GM20000 (cell line): ENCODE data around the gene ACAA2.
A peak's percentile ranks its signal among the peaks of the same experiment; 100 is the strongest.

Experiments used
- DNase-seq: peaks from one replicate; pipeline ENCODE4 v3.0.0; 2012; ENCODE audit warnings: low spot score
- TF ChIP-seq, protein P1 (sequence below): IDR thresholded peaks from 2 replicates; pipeline ENCODE4 v1.5.1; 2012; ENCODE audit warnings: mild to moderate bottlenecking, control low read depth; ENCODE audit errors: extremely low read depth, missing control alignments

ACAA2 gene, protein sequence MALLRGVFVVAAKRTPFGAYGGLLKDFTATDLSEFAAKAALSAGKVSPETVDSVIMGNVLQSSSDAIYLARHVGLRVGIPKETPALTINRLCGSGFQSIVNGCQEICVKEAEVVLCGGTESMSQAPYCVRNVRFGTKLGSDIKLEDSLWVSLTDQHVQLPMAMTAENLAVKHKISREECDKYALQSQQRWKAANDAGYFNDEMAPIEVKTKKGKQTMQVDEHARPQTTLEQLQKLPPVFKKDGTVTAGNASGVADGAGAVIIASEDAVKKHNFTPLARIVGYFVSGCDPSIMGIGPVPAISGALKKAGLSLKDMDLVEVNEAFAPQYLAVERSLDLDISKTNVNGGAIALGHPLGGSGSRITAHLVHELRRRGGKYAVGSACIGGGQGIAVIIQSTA

DNA sequence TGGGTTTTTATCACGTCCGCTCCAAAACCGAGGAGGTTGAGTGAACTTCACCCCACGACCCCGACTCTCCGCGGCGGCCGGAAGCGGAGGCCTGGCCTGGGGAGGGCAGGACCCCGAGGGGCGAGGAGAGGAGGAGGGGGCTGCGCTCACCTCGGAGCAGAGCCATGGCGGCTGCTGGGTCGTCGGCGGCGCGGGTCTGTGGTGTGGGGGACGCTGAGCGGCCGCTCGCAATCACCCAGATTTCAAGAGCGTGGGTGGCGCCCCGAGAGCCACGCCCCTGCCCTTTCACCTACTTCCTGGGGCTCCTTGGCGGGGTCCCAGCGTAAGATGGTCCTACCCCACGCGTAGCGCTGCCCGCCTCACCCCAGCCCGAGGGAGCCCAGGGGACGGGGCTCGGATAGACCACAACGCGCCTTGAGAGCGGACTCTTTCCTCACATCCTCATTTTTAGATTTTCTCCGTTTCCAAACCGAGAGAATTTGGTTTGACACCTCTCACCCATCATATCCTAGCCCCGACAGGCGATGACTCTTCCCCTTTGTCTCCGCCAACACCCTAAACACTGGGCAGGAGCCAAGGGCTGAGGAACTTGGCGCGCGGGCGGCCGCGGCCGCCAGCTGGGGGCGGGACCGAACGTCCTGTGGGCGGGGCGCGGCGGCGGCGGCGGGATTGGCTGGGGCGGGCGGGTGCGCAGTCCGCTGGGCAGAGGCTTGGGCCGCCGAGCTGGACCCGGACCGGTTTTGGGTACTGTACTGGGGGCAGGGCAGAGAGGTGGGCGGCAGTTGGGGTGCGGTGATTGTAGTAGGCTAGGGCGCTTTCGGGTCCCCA is at the start of gene ACAA2:
Gene ACAA2, minus strand, starts transcription at position 215 of the 828 bp plus-strand sequence. Its CDS starts 49 bp downstream, at position 166.
- peak; percentile 90 for DNase-seq
- TF ChIP-seq, protein P1, sequence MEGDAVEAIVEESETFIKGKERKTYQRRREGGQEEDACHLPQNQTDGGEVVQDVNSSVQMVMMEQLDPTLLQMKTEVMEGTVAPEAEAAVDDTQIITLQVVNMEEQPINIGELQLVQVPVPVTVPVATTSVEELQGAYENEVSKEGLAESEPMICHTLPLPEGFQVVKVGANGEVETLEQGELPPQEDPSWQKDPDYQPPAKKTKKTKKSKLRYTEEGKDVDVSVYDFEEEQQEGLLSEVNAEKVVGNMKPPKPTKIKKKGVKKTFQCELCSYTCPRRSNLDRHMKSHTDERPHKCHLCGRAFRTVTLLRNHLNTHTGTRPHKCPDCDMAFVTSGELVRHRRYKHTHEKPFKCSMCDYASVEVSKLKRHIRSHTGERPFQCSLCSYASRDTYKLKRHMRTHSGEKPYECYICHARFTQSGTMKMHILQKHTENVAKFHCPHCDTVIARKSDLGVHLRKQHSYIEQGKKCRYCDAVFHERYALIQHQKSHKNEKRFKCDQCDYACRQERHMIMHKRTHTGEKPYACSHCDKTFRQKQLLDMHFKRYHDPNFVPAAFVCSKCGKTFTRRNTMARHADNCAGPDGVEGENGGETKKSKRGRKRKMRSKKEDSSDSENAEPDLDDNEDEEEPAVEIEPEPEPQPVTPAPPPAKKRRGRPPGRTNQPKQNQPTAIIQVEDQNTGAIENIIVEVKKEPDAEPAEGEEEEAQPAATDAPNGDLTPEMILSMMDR = no peak

DNA sequence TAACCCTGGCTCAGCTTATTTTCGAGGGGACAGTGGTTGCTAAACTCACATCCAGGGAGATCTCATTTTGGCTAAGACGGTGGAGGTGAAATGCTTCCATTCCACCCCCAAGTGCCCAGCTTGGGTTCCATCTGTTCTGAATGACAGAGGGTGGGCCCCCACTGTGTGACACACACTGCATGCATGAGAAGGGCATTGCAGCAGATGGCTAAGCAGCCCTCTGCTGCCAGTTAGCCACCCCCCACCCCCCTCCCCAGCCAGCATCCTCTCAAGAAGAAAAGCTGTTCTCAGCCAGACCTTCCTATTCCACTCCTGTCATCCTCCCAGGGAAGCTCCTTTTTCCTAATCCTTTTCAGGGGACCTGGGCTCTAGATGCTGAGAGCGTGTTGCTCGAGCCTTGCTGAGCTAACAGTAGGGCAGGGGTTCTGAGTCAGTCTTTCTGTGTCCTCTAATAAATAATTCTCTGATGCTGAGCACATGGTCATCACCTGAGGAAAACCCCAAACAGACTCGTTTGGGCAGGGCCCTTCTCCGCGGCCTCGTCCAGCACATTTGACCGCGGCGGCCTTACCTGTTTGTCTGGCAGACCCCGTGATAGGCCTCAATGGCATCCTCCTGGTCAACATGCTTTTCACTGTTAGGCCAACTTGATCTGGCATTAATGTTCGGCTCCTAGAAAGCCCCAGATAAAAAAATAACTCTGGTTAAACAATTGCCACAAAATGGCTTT is 49.5 kb upstream of the ACAA2 start:
- no peak for DNase-seq
- TF ChIP-seq, protein P1 = no peak

DNA sequence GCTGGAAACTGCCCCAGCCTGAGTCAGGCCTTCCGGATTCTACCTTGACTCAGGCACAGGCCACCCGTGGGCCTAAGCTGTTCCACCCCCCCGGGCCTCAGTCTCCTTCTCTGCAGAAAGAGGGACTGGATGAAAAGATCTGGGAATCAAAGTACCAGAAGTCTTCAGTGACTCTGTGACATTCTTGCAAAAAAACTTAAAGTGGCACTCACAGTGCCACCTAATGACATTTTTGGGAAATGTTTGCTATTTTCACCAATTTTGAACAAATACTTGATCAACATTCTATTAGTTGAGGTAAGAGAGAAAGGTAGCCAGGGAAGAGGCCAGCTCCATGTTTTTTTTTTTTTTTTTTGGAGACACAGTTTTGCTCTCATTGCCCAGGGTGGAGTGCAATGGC is 48.3 kb upstream of the ACAA2 start:
- peak; percentile 33 for DNase-seq
- TF ChIP-seq, protein P1 = peak; percentile 44

DNA sequence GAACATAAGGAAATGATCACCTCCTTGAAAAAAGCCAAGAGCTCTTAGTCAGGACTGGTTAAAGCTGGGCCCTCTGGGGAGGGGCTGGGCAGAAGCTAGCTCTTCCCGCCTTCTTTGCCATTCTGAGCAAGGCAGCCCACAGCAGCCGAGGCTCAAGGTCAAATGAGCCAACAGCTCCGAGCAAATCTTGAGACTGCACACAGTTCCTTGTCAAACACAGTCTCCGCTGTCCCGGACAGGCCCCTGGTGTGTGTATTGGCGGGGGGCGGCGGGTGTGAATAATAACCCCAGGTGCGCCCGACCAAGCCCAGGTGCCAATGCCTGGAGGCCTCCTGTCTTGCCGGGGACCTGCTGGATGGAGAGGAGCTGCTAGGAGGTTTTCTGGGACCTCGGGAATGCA is 46.4 kb upstream of the ACAA2 start:
- no peak for DNase-seq
- TF ChIP-seq, protein P1 = no peak

DNA sequence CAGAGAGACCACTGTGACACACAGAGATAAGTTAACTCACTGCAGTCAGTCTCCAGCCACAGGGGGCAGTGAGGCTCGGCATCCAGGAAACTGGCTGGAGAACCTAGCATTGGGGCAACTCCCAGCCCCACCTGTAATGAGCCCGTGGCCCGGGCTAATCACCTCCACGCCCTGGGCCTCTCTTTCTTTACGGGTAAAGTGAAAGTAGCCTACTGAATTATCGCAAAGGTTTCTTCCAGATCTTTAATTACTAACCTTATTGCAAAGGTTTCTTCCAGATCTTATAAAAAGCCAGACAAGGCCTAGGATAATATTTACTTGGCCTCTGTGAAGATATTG is 45.7 kb upstream of the ACAA2 start:
- TF ChIP-seq, protein P1 = no peak
- no peak for DNase-seq

DNA sequence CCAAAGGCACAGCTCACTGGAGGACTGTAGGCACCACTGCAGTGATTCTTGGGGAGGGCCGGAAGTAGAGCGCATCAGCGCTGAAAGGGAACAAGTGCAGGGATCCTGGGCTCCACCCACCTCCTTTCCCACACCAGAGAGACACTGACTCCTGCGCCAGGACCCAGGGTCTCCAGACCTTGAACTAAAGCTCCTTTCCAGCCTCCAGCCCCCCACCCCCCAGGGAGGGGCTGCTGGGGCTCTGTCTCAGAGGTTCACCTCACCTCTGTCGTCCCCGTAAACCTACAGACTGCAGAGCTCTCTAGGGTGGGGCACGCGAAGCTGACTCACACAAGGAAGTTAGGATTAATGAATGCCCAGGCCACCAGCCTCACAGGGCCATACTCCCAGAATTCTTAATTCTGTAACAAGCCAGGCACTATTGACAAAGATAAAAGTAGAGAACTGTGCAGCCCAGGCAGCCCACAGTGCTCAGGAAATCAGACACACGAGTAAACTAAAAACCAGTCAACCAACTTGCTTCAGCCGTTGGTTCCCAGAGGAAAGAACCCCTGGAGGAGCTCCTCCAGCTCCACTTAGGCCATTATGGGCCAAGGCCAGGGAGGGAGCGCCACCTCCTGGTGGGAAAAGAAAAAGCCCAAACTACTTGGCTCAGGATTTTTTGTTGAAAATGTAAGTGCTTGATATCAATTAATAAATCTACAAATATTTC is 45.1 kb upstream of the ACAA2 start:
- peak; percentile 69 for DNase-seq
- TF ChIP-seq, protein P1 = peak; percentile 78
